NOMO-1 treated with DMSO at 0.1 percent for 48 hours (cell line): ENCODE data around the gene MAGED2.
"Not testable (repeated sequence)": the region's sequence is repeated elsewhere in the genome, so short reads cannot be mapped to it uniquely, and the experiment has no call there.

ENCODE experiments used
- DNase-seq: peaks from one replicate; lab custom pipeline; 2025; ENCODE audit not compliant: unreplicated experiment; lab: John Stamatoyannopoulos, UW

MAGED2 gene

GRCh38 chrX:54818221-54818620 lies 10.7 kb downstream of the MAGED2 start:
- no peak for DNase-seq

- DNase-seq, result no peak
Observed at GRCh38 chrX:54819201-54819600, 11.7 kb downstream of the MAGED2 start.

- no peak for DNase-seq
Observed at GRCh38 chrX:54820737-54821136, 13.2 kb downstream of the MAGED2 start.

- no peak for DNase-seq
Observed at GRCh38 chrX:54821310-54821709, 13.8 kb downstream of the MAGED2 start.

- DNase-seq, result no peak
Observed at GRCh38 chrX:54824195-54824594, 16.6 kb downstream of the MAGED2 start.

- DNase-seq, result no peak
Observed at GRCh38 chrX:54824722-54825121, 17.2 kb downstream of the MAGED2 start.

GRCh38 chrX:54825716-54826438 lies 18.3 kb downstream of the MAGED2 start:
- no peak for DNase-seq

GRCh38 chrX:54826598-54826997 lies 19.1 kb downstream of the MAGED2 start:
- no peak for DNase-seq

- DNase-seq, result no peak
Observed at GRCh38 chrX:54838583-54838982, 31.0 kb downstream of the MAGED2 start.

- not testable (repeated sequence) for DNase-seq
Observed at GRCh38 chrX:54841184-54841874, 33.8 kb downstream of the MAGED2 start.

- DNase-seq, result no peak
Observed at GRCh38 chrX:54842607-54843006, 35.1 kb downstream of the MAGED2 start.

GRCh38 chrX:54843050-54843449 lies 35.5 kb downstream of the MAGED2 start:
- no peak for DNase-seq

GRCh38 chrX:54847700-54848099 lies 40.2 kb downstream of the MAGED2 start:
- not testable (repeated sequence) for DNase-seq

- no peak for DNase-seq
Observed at GRCh38 chrX:54865208-54865607, 57.7 kb downstream of the MAGED2 start.
